Trophoblast cell (in vitro differentiated cells and primary cell): ENCODE measurements around the gene MAP2K2.

ENCODE experiments used
- DNase-seq, 2 donors: peaks; one replicate each; pipeline ENCODE4 v3.0.0-alpha.2; 2016
- H2AFZ ChIP-seq: 2 replicates; pipeline ENCODE4 v1.6.1; 2013; ENCODE audit warnings: low read length, moderate library complexity, mild to moderate bottlenecking; ENCODE audit not compliant: insufficient read depth, poor library complexity
- H2AK5ac ChIP-seq: 2 replicates; pipeline ENCODE4 v1.6.1; 2013; ENCODE audit warnings: mild to moderate bottlenecking, low read length
- H2BK120ac ChIP-seq: 2 replicates; pipeline ENCODE4 v1.6.1; 2013; ENCODE audit warnings: low read length, mild to moderate bottlenecking, moderate library complexity; ENCODE audit not compliant: insufficient read depth, poor library complexity
- H2BK12ac ChIP-seq: 2 replicates; pipeline ENCODE4 v1.6.1; 2013; ENCODE audit warnings: mild to moderate bottlenecking, low read length, moderate library complexity
- H2BK5ac ChIP-seq: 2 replicates; pipeline ENCODE4 v1.6.1; 2013; ENCODE audit warnings: low read length, low read depth, moderate library complexity, mild to moderate bottlenecking; ENCODE audit not compliant: poor library complexity
- H3K14ac ChIP-seq: 2 replicates; pipeline ENCODE4 v1.6.1; 2013; ENCODE audit warnings: mild to moderate bottlenecking, low read length
- H3K18ac ChIP-seq: 2 replicates; pipeline ENCODE4 v1.6.1; 2013; ENCODE audit warnings: mild to moderate bottlenecking, low read length
- H3K23ac ChIP-seq: 2 replicates; pipeline ENCODE4 v1.6.1; 2013; ENCODE audit warnings: low read length
- H3K27ac ChIP-seq: 2 replicates; pipeline ENCODE4 v1.5.1; 2013; ENCODE audit warnings: low read depth, mild to moderate bottlenecking, inconsistent platforms, low read length, moderate library complexity
- H3K27me3 ChIP-seq: 2 replicates; pipeline ENCODE4 v1.6.1; 2013; ENCODE audit warnings: inconsistent platforms, mild to moderate bottlenecking, low read length, moderate library complexity; ENCODE audit not compliant: insufficient read depth
- H3K36me3 ChIP-seq, 2 experiments: 1 replicate in 1 of 2; 2 replicates in 1 of 2; pipeline ENCODE4 v1.6.1; 2013; ENCODE audit warnings: low read length in 2 of 2, mild to moderate bottlenecking in 2 of 2, moderate library complexity in 1 of 2; ENCODE audit not compliant: insufficient read depth in 2 of 2, control insufficient read depth in 1 of 2
- H3K4ac ChIP-seq: 2 replicates; pipeline ENCODE4 v1.6.1; 2013; ENCODE audit warnings: low read depth, mild to moderate bottlenecking, low read length, moderate library complexity
- H3K4me1 ChIP-seq, 2 experiments: 1 replicate in 1 of 2; 2 replicates in 1 of 2; pipeline ENCODE4 v1.6.1; 2013; ENCODE audit warnings: low read length in 2 of 2, mild to moderate bottlenecking in 2 of 2, moderate library complexity in 1 of 2; ENCODE audit not compliant: insufficient read depth in 2 of 2, control insufficient read depth in 1 of 2
- H3K4me2 ChIP-seq: 2 replicates; pipeline ENCODE4 v1.6.1; 2013; ENCODE audit warnings: inconsistent platforms, mild to moderate bottlenecking, low read length, moderate library complexity
- H3K4me3 ChIP-seq: 2 replicates; pipeline ENCODE4 v1.5.1; 2013; ENCODE audit warnings: mild to moderate bottlenecking, low read depth, low read length, inconsistent platforms
- H3K79me1 ChIP-seq: one replicate; pipeline ENCODE4 v1.6.1; 2013; ENCODE audit warnings: low read length
- H3K79me2 ChIP-seq: 2 replicates; pipeline ENCODE4 v1.6.1; 2013; ENCODE audit warnings: low read length, mild to moderate bottlenecking; ENCODE audit not compliant: control insufficient read depth, insufficient read depth, poor library complexity
- H3K9ac ChIP-seq: 2 replicates; pipeline ENCODE4 v1.6.1; 2013; ENCODE audit warnings: mild to moderate bottlenecking, low read length
- H3K9me3 ChIP-seq: 2 replicates; pipeline ENCODE4 v1.6.1; 2013; ENCODE audit warnings: low read depth, mild to moderate bottlenecking, control low read depth, inconsistent platforms, low read length; ENCODE audit not compliant: insufficient read depth
- H4K12ac ChIP-seq: 2 replicates; pipeline ENCODE4 v1.6.1; 2013; ENCODE audit warnings: low read depth, mild to moderate bottlenecking, low read length, moderate library complexity
- H4K8ac ChIP-seq: 2 replicates; pipeline ENCODE4 v1.6.1; 2013; ENCODE audit warnings: low read depth, mild to moderate bottlenecking, low read length, moderate library complexity
- H4K91ac ChIP-seq: one replicate; pipeline ENCODE4 v1.6.1; 2013; ENCODE audit warnings: low read depth, mild to moderate bottlenecking, low read length, moderate library complexity
- WGBS: extraction: QIAGEN DNeasy Blood & Tissue Kit; methylation state at CpG from one replicate; pipeline ENCODE4 v1.1.7; 2013; ENCODE audit warnings: missing lambda C conversion rate; ENCODE audit not compliant: insufficient read length, insufficient coverage; ENCODE audit errors: extremely low coverage; 5-methylcytosine and 5-hydroxymethylcytosine counted together

The MAP2K2 gene

GRCh38 chr19:4112367-4112766 is 11.6 kb downstream of the MAP2K2 start:
- Histone ChIP-seq H4K12ac (peak overlapping the region; percentile 24), H3K79me1 (no peaks in the 10 kb centered on the region), H4K8ac (no peak overlapping the region), H3K79me2 (no peaks in the 10 kb centered on the region), H3K9me3 (peaks cover 5% of the 10 kb centered on the region), H3K4me2 (no peak overlapping the region), H2BK120ac (no peak overlapping the region), H3K9ac (no peak overlapping the region), H3K27me3 (no peaks in the 10 kb centered on the region), H2AFZ (no peak overlapping the region), H3K4ac (no peak overlapping the region), H3K23ac (no peak overlapping the region), H3K36me3 (peaks cover 86 to 88% of the 10 kb centered on the region in 2 experiments), H3K14ac (no peak overlapping the region), H2AK5ac (no peak overlapping the region), H2BK12ac (no peak overlapping the region), H3K18ac (peak overlapping the region; percentile 29), H3K4me1 (no peaks in the 10 kb centered on the region), H3K27ac (no peak overlapping the region), H3K4me3 (no peak overlapping the region), H2BK5ac (no peak overlapping the region), H4K91ac (no peak overlapping the region)
- DNase-seq = no peak
- no CpG with 5 or more reads among the region's 17 CpGs for WGBS

GRCh38 chr19:4109626-4109945 is 14.3 kb downstream of the MAP2K2 start:
- H3K79me2 ChIP-seq = no peaks in the 10 kb centered on the region
- H3K14ac ChIP-seq = no peak overlapping the region
- H3K9me3 ChIP-seq = peaks cover 5% of the 10 kb centered on the region
- H3K36me3 ChIP-seq = peaks cover 81 to 86% of the 10 kb centered on the region in 2 experiments
- no peak overlapping the region for H3K4me3 ChIP-seq
- no peak overlapping the region for H2BK5ac ChIP-seq
- H3K18ac ChIP-seq = no peak overlapping the region
- H3K9ac ChIP-seq = no peak overlapping the region
- no peaks in the 10 kb centered on the region for H3K27me3 ChIP-seq
- H2AK5ac ChIP-seq = no peak overlapping the region
- no peak overlapping the region for H4K91ac ChIP-seq
- H2BK120ac ChIP-seq = no peak overlapping the region
- no peak overlapping the region for H4K12ac ChIP-seq
- no peaks in the 10 kb centered on the region for H3K79me1 ChIP-seq
- no CpG with 5 or more reads among the region's 6 CpGs for WGBS
- H3K23ac ChIP-seq = no peak overlapping the region
- H3K4me1 ChIP-seq = no peaks in the 10 kb centered on the region
- no peak overlapping the region for H2AFZ ChIP-seq
- H3K4ac ChIP-seq = no peak overlapping the region
- H3K4me2 ChIP-seq = no peak overlapping the region
- H4K8ac ChIP-seq = no peak overlapping the region
- H2BK12ac ChIP-seq = no peak overlapping the region
- DNase-seq = no peak
- no peak overlapping the region for H3K27ac ChIP-seq

DNA sequence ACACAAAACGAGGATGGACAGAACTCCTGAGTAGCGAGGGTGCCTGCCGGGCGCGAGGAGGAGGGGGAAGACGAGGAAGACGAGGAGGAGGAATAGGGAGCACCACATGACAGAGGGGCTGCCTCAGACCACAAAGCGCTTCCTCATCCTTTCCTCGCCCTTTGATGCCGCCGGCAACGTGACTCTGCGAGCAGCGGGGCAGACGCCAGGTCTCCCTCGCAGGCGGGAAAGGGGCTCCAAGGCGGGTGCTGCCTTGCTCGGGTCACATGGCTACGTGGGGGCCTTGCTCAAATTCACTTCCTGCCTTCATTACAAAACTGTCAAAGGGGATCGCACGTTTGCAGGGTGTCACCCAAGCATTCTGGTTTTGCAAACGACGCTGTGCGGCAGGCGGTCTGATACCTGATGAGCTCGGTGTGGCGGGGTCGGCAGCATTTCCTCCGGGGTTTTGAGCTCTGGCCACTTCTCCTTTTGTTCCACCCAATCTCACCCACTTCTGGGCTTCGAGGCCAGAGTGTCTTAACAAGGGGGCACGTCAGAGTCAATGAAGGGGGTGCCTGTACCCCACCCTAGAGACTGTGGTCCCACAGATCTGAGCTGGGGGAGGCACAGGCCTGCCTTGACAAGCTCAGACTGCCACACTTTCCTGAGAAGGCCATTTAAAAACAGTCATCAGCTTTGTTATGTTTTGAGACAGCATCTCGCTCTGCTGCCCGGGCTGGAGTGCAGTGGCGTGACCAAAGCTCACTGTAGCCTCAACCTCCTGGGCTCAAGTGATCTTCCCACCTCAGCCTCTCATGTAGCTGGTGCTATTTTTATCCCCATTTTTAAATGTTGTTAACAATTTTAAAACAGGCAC is 14.9 kb downstream of the MAP2K2 start:
- Histone ChIP-seq H3K4me3 (no peak overlapping the region), H4K12ac (no peak overlapping the region), H3K18ac (no peak overlapping the region), H2AK5ac (no peak overlapping the region), H3K36me3 (peaks cover 80 to 84% of the 10 kb centered on the region in 2 experiments), H2BK5ac (no peak overlapping the region), H3K9ac (no peak overlapping the region), H3K4ac (no peak overlapping the region), H4K91ac (no peak overlapping the region), H3K4me2 (no peak overlapping the region), H3K4me1 (no peaks in the 10 kb centered on the region), H3K9me3 (peaks cover 5% of the 10 kb centered on the region), H3K23ac (no peak overlapping the region), H4K8ac (no peak overlapping the region), H2BK12ac (no peak overlapping the region), H2BK120ac (no peak overlapping the region), H3K79me2 (no peaks in the 10 kb centered on the region), H3K27me3 (no peaks in the 10 kb centered on the region), H3K27ac (no peak overlapping the region), H3K79me1 (no peaks in the 10 kb centered on the region), H3K14ac (no peak overlapping the region), H2AFZ (no peak overlapping the region)
- WGBS = no CpG with 5 or more reads among the region's 35 CpGs
- DNase-seq = no peak

DNA sequence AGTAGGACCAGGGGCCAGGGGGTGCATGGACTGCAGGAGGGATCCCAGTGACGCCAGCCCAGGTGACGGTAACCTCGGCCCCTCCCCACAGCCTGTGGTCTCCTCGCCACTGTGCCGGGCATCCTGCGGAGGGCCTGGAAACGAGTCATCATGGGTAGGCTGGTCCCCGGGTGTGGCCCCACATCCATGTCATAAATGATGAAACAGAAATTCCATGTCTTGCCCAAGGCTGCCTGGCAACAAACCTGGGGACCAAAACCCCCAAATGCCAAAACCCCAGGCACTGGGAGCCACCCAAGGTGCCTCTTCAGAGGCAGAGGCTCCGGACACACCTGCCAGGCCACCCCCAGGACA is 20.9 kb downstream of the MAP2K2 start:
- no peak overlapping the region for H3K4me2 ChIP-seq
- H3K4me3 ChIP-seq = no peak overlapping the region
- no peak overlapping the region for H3K23ac ChIP-seq
- no peak overlapping the region for H2BK12ac ChIP-seq
- no peak overlapping the region for H2AK5ac ChIP-seq
- H3K4me1 ChIP-seq = no peaks in the 10 kb centered on the region
- WGBS = no CpG with 5 or more reads among the region's 9 CpGs
- no peaks in the 10 kb centered on the region for H3K27me3 ChIP-seq
- H3K4ac ChIP-seq = no peak overlapping the region
- H3K27ac ChIP-seq = no peak overlapping the region
- no peak overlapping the region for H2BK120ac ChIP-seq
- H4K91ac ChIP-seq = no peak overlapping the region
- no peaks in the 10 kb centered on the region for H3K79me1 ChIP-seq
- H3K14ac ChIP-seq = no peak overlapping the region
- no peak overlapping the region for H4K8ac ChIP-seq
- H3K18ac ChIP-seq = no peak overlapping the region
- H2BK5ac ChIP-seq = no peak overlapping the region
- no peak overlapping the region for H2AFZ ChIP-seq
- peaks cover 4% of the 10 kb centered on the region for H3K9me3 ChIP-seq
- no peaks in the 10 kb centered on the region for H3K79me2 ChIP-seq
- peaks cover 82% of the 10 kb centered on the region in 2 experiments for H3K36me3 ChIP-seq
- H4K12ac ChIP-seq = no peak overlapping the region
- H3K9ac ChIP-seq = no peak overlapping the region
- DNase-seq = no peak
